GM19452 (cell line): ENCODE results near the gene CD99.
"Not testable (repeated sequence)": the region's sequence is repeated elsewhere in the genome, so short reads cannot be mapped to it uniquely, and the experiment has no call there.

ENCODE experiments used
- ATAC-seq: cut with Tn5 transposase; IDR thresholded peaks from one replicate; pipeline ENCODE4 v1.9.1; 2021; ENCODE audit not compliant: unreplicated experiment

Gene CD99

GRCh38 chrX:2719774-2720447 lies 28.8 kb downstream of the CD99 start:
- ATAC-seq: no peak

GRCh38 chrX:2723286-2723879 lies 32.3 kb downstream of the CD99 start:
- ATAC-seq: no peak

- ATAC-seq: not testable (repeated sequence)
Measured at GRCh38 chrX:2727264-2727663, 36.2 kb downstream of the CD99 start.

DNA sequence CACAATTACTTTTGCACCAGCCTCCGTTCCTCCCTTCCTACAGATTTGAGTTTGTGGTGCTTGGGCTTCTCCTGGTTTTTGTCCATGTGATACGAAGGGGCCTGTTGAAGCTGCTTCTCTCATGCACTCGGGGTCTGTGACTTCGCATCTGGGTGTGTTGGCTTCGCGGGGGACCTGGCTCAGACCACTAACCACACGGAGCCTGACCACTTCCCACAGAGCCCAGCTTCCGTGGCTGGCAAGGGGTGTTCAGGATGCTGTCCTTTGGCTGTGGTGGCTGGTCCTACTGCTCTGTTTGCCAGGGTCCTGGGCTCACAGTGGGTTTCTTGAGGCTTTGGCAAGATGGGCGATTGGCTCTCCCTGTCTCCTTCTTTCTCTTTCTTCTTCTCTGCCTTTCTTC lies 41.0 kb downstream of the CD99 start:
- no peak for ATAC-seq

- no peak for ATAC-seq
Measured at GRCh38 chrX:2732649-2733048, 41.6 kb downstream of the CD99 start.

- ATAC-seq: no peak
Measured at GRCh38 chrX:2733286-2733685, 42.2 kb downstream of the CD99 start.

DNA sequence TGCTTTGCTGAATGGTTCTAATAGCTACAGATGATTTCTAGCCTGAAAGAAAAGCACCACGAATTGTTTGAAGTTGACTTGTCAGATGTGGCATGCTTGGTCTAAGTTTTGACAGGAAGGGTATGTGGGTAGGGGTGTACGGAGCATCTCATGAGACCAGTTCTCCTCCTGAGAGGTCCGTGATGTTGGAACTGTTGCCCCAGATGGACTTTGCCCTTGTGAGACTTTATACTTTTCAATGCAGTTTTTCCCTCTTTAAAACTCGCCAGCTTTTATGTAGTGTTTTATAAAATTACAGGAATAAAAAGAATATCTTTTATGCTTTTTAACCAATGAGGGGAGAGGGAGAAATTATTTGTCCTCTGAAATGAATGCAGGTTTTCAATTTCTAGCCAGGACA lies 44.2 kb downstream of the CD99 start:
- ATAC-seq: no peak

DNA sequence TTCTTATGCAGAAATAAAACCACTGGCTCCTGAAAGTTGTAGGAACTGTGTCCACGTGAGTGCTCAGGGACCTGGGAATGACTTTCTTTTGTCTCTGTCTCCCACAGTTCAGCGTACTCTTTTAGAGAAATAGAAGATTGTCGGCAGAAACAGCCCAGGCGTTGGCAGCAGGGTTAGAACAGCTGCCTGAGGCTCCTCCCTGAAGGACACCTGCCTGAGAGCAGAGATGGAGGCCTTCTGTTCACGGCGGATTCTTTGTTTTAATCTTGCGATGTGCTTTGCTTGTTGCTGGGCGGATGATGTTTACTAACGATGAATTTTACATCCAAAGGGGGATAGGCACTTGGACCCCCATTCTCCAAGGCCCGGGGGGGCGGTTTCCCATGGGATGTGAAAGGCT lies 49.6 kb downstream of the CD99 start:
- no peak for ATAC-seq

DNA sequence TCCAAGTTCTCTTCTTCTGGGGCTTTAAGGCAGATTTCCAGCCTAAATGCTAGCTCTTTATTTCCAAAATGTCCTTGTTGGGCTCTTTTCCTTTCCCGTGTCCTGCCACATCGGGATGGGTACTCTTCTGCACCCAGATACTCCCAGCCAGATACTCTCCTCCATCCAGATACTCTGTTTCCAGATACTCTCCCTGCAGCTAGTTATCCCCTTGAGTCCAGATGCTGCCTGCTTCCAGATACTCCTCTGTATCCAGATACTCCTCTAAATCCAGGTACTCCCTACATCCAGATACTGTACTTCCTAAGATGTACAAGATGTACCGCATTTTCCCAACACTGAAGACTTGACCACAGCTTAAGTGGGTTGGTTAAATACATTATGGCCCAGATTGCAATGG lies 50.3 kb downstream of the CD99 start:
- no peak for ATAC-seq

DNA sequence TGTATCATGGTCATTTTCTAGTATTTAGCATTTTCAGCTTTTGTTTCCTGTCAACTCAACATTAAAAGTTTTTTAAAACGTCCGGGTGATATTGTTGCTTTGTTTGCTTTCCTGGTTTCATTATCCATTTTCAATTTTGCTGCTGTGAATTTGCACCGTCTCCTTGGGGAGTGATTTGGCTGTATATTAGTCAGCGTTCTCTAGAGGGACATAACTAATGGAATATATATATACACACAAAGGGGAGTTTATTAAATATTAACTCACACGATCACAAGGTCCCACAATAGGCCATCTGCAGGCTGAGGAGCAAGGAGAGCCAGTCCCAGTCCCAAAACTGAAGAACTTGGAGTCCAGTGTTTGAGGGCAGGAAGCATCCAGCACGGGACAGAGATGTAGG lies 55.2 kb downstream of the CD99 start:
- ATAC-seq: not testable (repeated sequence)

- no peak for ATAC-seq
Measured at GRCh38 chrX:2748171-2748814, 57.2 kb downstream of the CD99 start.

DNA sequence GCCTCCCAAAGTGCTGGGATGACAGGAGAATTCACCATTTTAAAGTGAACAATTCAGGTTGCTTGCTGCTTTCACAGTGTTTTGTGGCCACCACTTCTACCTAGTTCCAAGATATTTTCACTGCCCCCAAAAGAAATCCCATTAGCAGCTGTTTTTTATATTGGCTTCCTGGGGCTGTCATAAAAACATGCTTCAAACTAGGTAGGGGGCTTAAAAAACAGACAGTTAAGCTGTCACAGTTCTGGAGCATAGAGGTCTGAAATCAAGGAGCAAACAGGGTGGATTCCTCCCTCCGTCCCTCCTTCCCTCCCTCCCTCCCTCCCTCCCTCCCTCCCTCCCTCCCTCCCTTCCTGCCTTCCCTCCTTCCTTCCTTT lies 57.7 kb downstream of the CD99 start:
- ATAC-seq: no peak

DNA sequence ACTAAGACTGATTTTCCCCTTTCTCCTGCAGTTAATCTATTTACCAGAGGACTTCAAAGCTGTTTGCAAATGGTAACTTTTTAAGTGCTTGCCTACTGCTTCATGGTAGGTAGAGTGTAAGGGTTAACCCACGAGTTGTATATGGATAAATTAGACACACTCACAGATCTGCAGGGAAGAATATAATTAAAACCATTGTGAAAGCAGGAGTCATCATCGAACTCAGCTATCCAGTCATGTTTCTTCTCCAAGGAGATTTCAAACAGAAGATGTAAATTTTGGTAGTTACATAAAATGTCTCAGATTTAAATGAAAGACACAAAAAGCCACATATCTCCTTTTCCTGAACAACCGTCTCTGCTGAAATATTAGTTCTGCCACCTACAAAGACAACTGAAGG lies 60.2 kb downstream of the CD99 start:
- no peak for ATAC-seq

GRCh38 chrX:2751874-2752300 lies 60.8 kb downstream of the CD99 start, which contains the start of gene XG:
Gene XG (plus strand): TSS chrX:2752040. CDS start chrX:2752275, 235 bp downstream.
- not testable (repeated sequence) for ATAC-seq

DNA sequence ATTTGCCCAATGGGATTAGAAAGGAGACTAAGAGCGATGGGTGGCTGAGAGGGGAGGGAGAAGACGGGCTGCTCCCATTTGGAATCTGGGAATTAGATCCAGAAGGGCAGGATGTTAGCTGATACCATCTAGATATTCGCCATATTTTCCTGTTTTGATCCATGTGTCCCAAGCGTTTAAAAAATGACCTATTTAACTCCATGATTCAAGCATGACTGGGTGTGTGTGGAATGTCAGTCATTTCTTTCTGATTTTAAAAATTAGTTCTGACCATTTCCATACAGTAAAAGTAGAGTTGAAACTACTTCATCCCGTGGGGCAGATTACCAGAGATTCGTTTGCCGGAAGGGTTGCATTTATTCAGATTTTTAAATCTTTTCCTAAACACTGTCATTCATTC lies 61.3 kb downstream of the CD99 start:
- not testable (repeated sequence) for ATAC-seq

GRCh38 chrX:2755163-2755715 lies 64.1 kb downstream of the CD99 start:
- ATAC-seq: not testable (repeated sequence)

DNA sequence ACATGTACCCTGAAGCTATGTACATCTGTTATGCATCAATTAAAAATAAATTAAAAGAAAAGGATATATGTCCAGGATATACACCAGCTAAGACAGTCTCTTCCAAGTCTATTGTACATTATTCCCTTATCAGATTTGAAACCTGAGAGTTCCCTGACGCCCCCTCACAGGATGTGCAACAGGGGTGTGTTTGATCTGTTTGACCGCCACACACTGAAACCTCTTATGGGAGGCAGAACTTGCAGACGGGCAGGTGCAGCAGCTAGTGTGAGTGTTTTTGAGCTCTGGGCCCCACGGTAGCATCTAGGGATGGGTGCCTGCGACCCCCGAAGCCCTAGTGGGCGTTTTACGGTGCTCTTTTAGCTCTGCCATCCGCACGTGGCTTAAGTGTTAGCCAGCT lies 65.5 kb downstream of the CD99 start:
- ATAC-seq: no peak

GRCh38 chrX:2761246-2761645 lies 70.2 kb downstream of the CD99 start:
- ATAC-seq: no peak

- ATAC-seq: not testable (repeated sequence)
Measured at GRCh38 chrX:2762671-2763070, 71.6 kb downstream of the CD99 start.

- ATAC-seq: not testable (repeated sequence)
Measured at GRCh38 chrX:2764766-2765548, 73.9 kb downstream of the CD99 start.

GRCh38 chrX:2765549-2765830 lies 74.4 kb downstream of the CD99 start:
- no peak for ATAC-seq
